ENCODE results near the gene ASB3. TPM values are rescaled to one million over a fixed set of nuclear protein-coding genes. Genes with fewer than 3 reads are reported as not detected.

ASB3 gene
- total RNA-seq, 4 donors from 2014 or later, result 14.0 to 19.3 (median 16.6) TPM

- ATAC-seq, result no peak
- peak overlapping the region; percentile 71 to 81 for H3K4me3 ChIP-seq
- H3K9me3 ChIP-seq, result no peaks in the 10 kb centered on the region
- peaks cover 3 to 58% (median 18%) of the 10 kb centered on the region in 3 donors for H3K4me1 ChIP-seq
- H3K27me3 ChIP-seq, result no peaks in the 10 kb centered on the region
- 4 to 7% methylated on average over 14 to 17 of the region's 17 CpGs for WGBS, 2 donors (ENCODE audit: low coverage in 1 of 2)
- TF ChIP-seq, protein P1, sequence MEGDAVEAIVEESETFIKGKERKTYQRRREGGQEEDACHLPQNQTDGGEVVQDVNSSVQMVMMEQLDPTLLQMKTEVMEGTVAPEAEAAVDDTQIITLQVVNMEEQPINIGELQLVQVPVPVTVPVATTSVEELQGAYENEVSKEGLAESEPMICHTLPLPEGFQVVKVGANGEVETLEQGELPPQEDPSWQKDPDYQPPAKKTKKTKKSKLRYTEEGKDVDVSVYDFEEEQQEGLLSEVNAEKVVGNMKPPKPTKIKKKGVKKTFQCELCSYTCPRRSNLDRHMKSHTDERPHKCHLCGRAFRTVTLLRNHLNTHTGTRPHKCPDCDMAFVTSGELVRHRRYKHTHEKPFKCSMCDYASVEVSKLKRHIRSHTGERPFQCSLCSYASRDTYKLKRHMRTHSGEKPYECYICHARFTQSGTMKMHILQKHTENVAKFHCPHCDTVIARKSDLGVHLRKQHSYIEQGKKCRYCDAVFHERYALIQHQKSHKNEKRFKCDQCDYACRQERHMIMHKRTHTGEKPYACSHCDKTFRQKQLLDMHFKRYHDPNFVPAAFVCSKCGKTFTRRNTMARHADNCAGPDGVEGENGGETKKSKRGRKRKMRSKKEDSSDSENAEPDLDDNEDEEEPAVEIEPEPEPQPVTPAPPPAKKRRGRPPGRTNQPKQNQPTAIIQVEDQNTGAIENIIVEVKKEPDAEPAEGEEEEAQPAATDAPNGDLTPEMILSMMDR (IDR thresholded peaks at IDR 0.05), result no peak
- TF ChIP-seq POLR2A (IDR thresholded peaks at IDR 0.05), result no peak
- TF ChIP-seq POLR2AphosphoS5 (IDR thresholded peaks at IDR 0.05), result no peak
- TF ChIP-seq EP300 (IDR thresholded peaks at IDR 0.05), result no peak
- peak overlapping the region; percentile 36 to 90 (median 87) for H3K27ac ChIP-seq
- no peaks in the 10 kb centered on the region for H3K36me3 ChIP-seq
These were observed 999 bp upstream of the ASB3 start for GRCh38 chr2:53787614-53788289.

GRCh38 chr2:53786352-53786704 is 425 bp downstream of the ASB3 start:
- no peaks in the 10 kb centered on the region for H3K27me3 ChIP-seq
- 1 to 2% methylated on average over 8 to 16 of the region's 18 CpGs for WGBS, 2 donors (ENCODE audit: low coverage in 1 of 2)
- H3K27ac ChIP-seq, result peak overlapping the region; percentile 36 to 90 (median 87)
- peak overlapping the region; percentile 71 to 81 for H3K4me3 ChIP-seq
- peaks cover 3 to 71% (median 18%) of the 10 kb centered on the region in 3 donors for H3K4me1 ChIP-seq
- peak; percentile 46 for ATAC-seq
- H3K36me3 ChIP-seq, result peaks cover 0 to 1% of the 10 kb centered on the region in 2 donors
- TF ChIP-seq EP300 (IDR thresholded peaks at IDR 0.05), result no peak
- TF ChIP-seq, protein P1 (IDR thresholded peaks at IDR 0.05), result no peak
- TF ChIP-seq POLR2AphosphoS5 (IDR thresholded peaks at IDR 0.05), result no peak
- TF ChIP-seq POLR2A (IDR thresholded peaks at IDR 0.05), result no peak
- H3K9me3 ChIP-seq, result no peaks in the 10 kb centered on the region

DNA sequence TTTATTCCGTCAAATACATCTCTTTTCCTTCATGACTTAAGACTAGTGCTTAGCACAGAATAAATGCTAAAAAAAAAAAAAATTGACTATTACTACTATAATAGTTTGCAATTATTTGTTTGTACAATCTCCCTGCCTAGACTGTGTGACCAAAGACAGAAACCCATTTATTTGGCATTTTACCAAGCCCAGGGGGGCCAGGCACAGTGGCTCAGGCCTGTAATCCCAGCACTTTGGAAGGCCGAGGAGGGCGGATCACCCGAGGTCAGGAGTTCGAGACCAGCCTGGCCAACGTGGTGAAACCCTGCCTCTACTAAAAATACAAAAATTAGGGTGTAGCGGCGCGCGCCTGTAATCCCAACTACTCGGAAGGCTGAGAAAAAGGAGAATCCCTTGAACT is 1.4 kb downstream of the ASB3 start:
- no peak for ATAC-seq
- Histone ChIP-seq H3K9me3 (no peaks in the 10 kb centered on the region), H3K4me3 (peak overlapping the region; percentile 71 to 81), H3K27ac (no peak overlapping the region), H3K4me1 (peaks cover 3 to 71% (median 18%) of the 10 kb centered on the region in 3 donors), H3K36me3 (peaks cover 0 to 4% of the 10 kb centered on the region in 2 donors), H3K27me3 (no peaks in the 10 kb centered on the region)
- WGBS, 2 donors (ENCODE audit: low coverage in 1 of 2), result 61 to 70% methylated on average over 7 to 10 of the region's 11 CpGs
- TF ChIP-seq POLR2AphosphoS5 (IDR thresholded peaks at IDR 0.05) (no peak), POLR2A (IDR thresholded peaks at IDR 0.05) (no peak), EP300 (IDR thresholded peaks at IDR 0.05) (no peak)
- TF ChIP-seq, protein P1 (IDR thresholded peaks at IDR 0.05), result no peak

DNA sequence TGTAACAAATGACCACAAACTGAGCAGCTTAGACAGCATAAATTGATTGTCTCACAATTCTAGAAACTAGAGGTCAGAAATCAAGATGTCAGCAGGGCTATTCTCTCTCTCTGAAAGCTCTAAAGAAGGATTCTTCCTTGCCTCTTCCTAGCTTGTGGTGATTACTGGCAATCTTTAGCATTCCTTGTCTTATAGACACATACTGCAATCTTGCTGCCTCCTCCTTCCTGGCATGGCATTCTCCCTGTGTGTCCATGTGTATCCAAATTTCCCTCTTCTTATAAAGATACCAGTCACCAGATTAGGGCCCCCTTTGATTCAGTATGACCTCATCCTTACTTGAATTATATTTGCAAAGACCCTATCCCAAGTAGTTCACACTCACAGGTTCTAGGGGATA is 2.3 kb downstream of the ASB3 start:
- H3K27me3 ChIP-seq, result no peaks in the 10 kb centered on the region
- H3K4me3 ChIP-seq, result no peak overlapping the region
- H3K9me3 ChIP-seq, result no peaks in the 10 kb centered on the region
- no peak for ATAC-seq
- H3K36me3 ChIP-seq, result peaks cover 0 to 4% of the 10 kb centered on the region in 2 donors
- TF ChIP-seq, protein P1 (IDR thresholded peaks at IDR 0.05), result no peak
- H3K4me1 ChIP-seq, result peaks cover 3 to 68% (median 18%) of the 10 kb centered on the region in 3 donors
- H3K27ac ChIP-seq, result no peak overlapping the region

- ATAC-seq, result no peak
- peaks cover 0 to 4% of the 10 kb centered on the region in 2 donors for H3K36me3 ChIP-seq
- no peak overlapping the region for H3K27ac ChIP-seq
- WGBS, 2 donors (ENCODE audit: low coverage in 1 of 2), result 72 to 81% methylated on average over 5 to 6 of the region's 8 CpGs
- peaks cover 0 to 50% (median 10%) of the 10 kb centered on the region in 3 donors for H3K4me1 ChIP-seq
- no peak overlapping the region for H3K4me3 ChIP-seq
- H3K27me3 ChIP-seq, result no peaks in the 10 kb centered on the region
- TF ChIP-seq POLR2A (IDR thresholded peaks at IDR 0.05), result no peak
- no peak for TF ChIP-seq POLR2AphosphoS5 (IDR thresholded peaks at IDR 0.05)
- TF ChIP-seq, protein P1 (IDR thresholded peaks at IDR 0.05), result no peak
- TF ChIP-seq EP300 (IDR thresholded peaks at IDR 0.05), result no peak
- no peaks in the 10 kb centered on the region for H3K9me3 ChIP-seq
These were observed 4.1 kb downstream of the ASB3 start for GRCh38 chr2:53782676-53783075.
